GM21423 (cell line): ENCODE results near the gene RAD54L.
A peak's percentile ranks its signal among the peaks of the same experiment; 100 is the strongest.

Source experiments
- ATAC-seq: cut with Tn5 transposase; IDR thresholded peaks from one replicate; pipeline ENCODE4 v1.9.1; 2021; ENCODE audit warnings: mild to moderate bottlenecking, moderate library complexity; ENCODE audit not compliant: unreplicated experiment

RAD54L gene

GRCh38 chr1:46284597-46285564 lies 37.3 kb downstream of the RAD54L start:
- no peak for ATAC-seq

GRCh38 chr1:46285730-46286477 lies 38.3 kb downstream of the RAD54L start:
- ATAC-seq = no peak

GRCh38 chr1:46288485-46289133 lies 41.0 kb downstream of the RAD54L start:
- no peak for ATAC-seq

GRCh38 chr1:46289134-46289494 lies 41.6 kb downstream of the RAD54L start:
- ATAC-seq = no peak

- no peak for ATAC-seq
Observed at GRCh38 chr1:46289976-46290375, 42.4 kb downstream of the RAD54L start.

GRCh38 chr1:46295306-46295705 lies 47.7 kb downstream of the RAD54L start:
- no peak for ATAC-seq

- no peak for ATAC-seq
Observed at GRCh38 chr1:46298387-46298786, 50.8 kb downstream of the RAD54L start.

- ATAC-seq = no peak
Observed at GRCh38 chr1:46300673-46301405, 53.3 kb downstream of the RAD54L start.

- ATAC-seq = no peak
Observed at GRCh38 chr1:46301406-46301807, 53.8 kb downstream of the RAD54L start.

GRCh38 chr1:46301808-46302640 lies 54.5 kb downstream of the RAD54L start:
- peak; percentile 26 for ATAC-seq

GRCh38 chr1:46302641-46303037 lies 55.1 kb downstream of the RAD54L start:
- peak; percentile 5 for ATAC-seq

- ATAC-seq = peak; percentile 84
Observed at GRCh38 chr1:46303038-46303871, 55.7 kb downstream of the RAD54L start, which contains the start of the genes LRRC41 and UQCRH. Gene LRRC41, minus strand, starts transcription at chr1:46303616. Its CDS starts 294 bp downstream, at chr1:46303322. Gene UQCRH, plus strand, starts transcription at chr1:46303698. Its CDS starts 69 bp downstream, at chr1:46303767.

- ATAC-seq = no peak
Observed at GRCh38 chr1:46303872-46304326, 56.3 kb downstream of the RAD54L start.

- no peak for ATAC-seq
Observed at GRCh38 chr1:46306159-46306530, 58.6 kb downstream of the RAD54L start.

- ATAC-seq = no peak
Observed at GRCh38 chr1:46309401-46310159, 62.0 kb downstream of the RAD54L start.

- ATAC-seq = no peak
Observed at GRCh38 chr1:46310321-46310720, 62.8 kb downstream of the RAD54L start.

GRCh38 chr1:46315669-46316403 lies 68.3 kb downstream of the RAD54L start:
- no peak for ATAC-seq
